Inflammatory macrophage treated with lipopolysaccharide for 1 hour (primary cell): Measurements from ENCODE around the gene CRIP3.

Experiments
- DNase-seq, 2 donors: peaks; one replicate each; pipeline ENCODE4 v3.0.0-alpha.2; 2020 to 2022

Gene CRIP3

DNA sequence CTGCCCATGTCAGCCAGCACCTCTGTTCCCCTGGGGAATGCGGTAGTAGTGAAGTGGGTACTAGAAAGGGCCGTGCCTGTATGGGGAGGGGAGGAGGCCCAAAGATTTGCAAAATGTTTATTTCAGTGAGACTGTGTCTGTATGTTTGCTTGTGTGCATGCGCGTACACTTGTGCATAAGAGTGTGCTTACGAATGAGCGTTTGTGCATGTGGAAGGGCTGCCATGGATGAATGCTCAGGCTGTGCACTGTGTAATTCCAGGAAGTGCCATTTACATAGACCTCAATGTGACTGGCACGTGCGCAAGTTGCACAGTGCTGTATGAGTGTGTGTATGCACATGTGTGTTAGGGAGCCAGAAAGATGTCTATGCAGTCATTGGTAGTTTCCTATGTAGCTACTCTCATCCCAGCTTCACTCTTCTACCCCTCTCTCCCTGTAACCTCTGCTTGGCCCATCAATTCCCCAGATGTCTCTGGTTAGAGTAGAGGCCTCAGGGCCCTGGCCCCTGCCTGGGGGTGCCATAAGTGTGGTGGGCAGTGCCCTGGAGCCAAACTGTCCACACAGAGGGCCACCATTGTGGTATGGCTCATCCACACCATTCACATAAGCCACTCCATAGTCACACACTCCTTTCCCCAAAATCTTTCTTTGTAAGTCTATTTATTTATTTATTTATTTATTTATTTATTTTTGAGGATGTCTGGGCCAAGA is 37.4 kb downstream of the CRIP3 start:
- DNase-seq = no peak

DNA sequence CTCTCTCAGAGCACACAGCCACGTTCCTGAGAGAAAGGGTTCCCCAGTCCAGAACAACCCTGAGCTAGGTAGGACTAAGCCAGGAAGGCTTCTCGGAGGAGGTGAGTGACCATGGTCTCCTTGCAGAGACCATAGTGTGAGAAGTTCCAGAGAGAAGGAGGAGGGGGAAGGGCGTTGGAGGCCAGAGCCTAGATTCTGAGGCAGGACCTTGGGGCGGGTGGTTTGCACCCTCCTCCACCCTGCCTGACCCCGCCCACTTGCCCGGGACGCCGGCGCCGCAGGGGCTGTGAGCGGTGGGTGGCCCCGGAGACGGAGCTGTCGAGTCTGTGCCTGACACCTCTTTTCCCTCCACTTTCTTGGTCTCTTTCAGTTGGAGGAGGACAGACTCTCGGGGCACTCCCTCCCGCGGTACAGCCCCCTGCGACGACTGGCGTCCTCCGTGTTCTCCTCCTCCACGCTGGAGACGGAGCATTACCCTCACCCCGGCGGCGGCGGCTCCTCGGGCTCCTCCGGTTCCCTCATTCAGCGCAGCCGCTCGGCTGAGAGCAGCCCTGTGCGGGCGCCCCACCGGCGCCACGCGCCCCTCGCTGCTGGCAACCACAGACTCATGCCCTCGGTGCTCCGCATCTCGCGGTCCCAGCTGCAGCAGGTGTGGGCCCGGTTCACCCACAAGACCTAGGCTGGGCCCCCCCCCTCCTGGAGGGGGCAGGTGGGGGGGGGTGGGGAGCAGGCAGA is 39.2 kb downstream of the CRIP3 start:
- DNase-seq = no peak

DNA sequence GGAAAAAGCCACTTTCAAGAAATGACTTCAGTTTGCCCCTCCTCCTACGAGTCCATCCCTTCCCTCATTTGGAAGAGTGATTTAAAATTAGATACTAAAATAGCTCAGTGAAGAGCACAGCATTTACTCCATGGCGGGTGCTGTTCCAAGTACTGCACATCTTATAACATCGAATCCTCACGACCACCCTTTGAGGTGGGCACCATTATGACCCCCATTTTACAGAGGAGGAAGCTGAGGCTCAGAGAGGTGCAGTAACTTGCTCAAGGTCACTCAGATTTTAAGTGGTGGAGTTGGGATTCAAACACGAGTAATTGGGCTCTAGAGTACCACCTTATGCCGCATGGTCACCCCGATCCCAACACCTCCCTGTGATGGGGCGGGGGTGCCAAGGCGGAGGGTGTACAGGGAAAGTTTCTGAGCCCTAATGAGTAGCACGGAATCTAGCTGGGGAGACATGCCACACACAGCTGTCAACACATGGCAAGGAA is 39.8 kb downstream of the CRIP3 start:
- no peak for DNase-seq

DNA sequence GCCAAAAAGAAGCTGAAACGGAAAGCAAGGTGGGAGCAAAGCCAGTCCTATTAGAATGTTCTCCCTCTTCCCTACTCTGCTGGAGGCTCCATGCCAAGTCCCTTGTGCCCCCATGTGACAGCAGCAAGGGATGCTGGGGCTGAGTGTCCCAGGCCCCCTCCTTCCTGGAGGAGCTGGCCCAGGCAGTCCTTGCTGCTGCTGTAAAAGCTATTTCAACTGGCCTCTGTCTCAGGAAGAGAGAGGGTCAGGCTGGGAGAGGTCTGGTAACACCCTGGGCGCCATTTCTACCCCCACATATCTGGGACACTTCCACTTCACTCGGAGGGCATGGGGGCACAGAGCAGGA is 40.3 kb downstream of the CRIP3 start:
- DNase-seq = no peak

DNA sequence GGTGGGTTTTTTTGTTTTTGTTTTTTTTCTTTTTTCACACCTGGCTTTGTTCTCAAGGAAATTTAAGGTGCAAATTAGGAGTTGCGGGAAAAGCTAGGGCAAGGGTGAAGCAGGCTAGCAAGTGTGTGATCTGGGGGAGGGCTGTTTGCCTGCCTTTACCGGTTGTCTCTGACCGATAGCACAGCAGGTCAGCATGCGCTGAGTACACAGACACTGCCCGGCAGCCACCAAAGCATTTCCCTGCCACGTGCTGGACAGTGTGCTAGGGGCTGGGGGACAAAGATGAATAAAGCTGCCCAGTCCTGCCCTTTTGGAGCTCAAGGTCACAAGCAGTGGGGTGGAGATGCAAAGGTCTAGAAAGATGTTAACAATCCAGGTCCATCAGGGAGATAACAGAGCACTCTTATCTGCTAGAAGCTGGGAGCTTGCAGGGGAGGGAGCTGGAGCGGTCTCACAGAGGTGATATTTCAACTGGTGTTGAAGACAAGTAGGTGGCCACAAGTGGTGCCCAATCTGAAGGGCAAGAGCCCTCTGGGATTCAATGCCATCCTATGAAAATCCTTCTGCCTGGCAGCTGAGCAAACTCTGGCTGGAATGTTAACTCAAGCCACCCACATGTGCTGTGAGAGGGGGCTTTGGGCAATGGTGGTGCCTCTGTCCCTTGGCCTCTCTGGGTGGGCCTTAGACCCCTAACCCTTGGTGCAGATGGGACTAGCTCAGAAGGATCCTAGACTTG is 40.8 kb downstream of the CRIP3 start:
- no peak for DNase-seq

DNA sequence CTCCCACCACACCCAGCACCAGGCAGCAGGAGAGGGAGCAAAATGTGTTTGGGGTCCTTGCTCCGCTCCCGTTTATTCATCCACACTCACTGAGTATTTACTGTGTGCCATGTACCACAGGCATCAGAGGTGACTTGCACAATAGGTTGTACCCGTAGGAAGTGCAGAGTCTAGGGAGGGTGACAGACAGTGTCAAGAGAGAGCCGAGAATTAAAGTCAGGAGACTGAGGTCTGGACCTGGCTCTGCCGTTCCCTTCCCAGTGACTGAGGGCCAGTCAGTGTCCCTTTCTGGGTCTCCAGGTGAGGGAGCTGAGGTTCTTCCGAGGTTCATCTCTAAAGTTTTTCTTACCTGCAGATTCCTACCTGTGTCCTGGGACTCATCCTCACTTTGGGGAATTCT is 43.1 kb downstream of the CRIP3 start:
- no peak for DNase-seq

DNA sequence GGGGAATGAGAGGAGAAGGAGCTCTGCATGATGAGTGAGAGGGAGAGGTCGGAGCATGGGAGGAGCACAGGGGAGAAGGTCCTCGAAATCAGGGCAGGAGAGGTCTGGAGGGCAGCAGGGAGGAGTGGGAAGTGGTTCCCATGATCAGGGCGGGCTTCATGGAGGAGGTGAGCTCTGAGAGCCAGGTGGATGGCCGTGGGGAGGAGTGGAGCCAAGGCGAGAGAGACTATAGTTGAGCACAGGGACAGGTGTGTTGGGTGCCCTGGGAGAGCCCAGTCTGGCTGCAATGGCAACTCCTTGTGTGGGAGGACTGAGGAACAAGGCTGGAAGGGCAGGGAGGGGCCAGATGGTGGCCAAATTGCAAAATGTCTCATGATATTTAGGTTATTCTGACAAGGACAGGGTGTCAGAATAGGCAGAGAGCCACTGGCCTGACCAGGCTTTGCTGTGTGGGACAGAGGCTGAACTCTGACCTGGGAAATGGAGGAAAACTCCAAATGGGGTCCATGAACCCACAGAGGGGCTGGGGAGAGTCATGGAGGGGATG is 44.0 kb downstream of the CRIP3 start:
- DNase-seq = peak; percentile 35 to 57

DNA sequence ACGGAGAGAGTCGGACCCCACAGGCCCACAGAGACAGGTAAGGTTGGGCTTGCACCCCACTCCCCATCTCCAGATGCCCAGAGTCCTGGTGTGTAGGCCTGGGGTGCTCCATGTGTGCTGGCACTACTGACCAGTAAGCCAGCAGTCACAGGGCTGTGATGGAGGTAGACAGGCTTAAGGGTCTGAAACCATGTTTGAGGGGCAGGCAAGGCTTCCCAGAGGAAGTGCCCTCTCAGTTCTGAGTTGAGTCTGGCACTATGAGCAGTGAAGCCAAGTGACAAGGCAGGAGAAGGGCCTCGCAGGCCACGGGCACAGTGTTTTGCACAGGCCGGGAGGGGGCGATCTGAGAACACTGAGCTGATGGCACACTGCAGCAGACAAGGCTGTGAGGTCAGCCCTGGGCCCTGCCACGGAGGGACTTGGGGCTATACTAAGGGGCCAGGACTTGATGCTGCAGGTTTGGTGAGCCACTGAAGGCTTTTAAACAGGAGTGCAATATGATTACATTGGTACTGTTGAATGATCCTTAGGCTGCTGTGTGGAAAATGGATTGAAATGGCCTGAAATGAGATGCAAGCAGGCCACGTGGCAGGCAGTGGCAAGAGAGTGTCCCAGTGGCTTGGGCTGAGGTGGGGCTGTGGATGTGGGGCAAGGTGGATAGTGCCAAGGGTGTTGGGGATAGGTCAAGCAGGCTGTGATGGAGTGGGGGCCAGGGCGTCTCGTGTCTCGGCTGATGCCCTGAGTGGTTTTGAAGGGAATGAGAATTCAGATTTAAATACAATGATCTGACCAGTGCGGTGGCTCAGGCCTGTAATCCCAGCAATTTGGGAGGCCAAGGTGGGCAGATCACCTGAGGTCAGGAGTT is 45.1 kb downstream of the CRIP3 start:
- peak; percentile 63 to 87 for DNase-seq

DNA sequence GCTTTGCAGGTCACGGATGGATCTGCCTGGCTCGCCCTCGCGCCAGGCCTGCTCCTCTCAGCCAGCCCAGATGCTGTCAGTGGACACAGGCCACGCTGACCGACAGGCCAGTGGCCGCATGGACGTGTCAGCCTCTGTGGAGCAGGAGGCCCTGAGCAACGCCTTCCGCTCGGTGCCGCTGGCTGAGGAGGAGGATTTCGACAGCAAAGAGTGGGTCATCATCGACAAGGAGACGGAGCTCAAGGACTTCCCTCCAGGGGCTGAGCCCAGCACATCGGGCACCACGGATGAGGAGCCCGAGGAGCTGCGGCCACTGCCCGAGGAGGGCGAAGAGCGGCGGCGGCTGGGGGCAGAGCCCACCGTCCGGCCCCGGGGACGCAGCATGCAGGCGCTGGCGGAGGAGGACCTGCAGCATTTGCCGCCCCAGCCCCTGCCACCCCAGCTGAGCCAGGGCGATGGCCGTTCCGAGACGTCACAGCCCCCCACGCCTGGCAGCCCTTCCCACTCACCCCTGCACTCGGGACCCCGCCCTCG is 45.8 kb downstream of the CRIP3 start:
- DNase-seq = no peak

DNA sequence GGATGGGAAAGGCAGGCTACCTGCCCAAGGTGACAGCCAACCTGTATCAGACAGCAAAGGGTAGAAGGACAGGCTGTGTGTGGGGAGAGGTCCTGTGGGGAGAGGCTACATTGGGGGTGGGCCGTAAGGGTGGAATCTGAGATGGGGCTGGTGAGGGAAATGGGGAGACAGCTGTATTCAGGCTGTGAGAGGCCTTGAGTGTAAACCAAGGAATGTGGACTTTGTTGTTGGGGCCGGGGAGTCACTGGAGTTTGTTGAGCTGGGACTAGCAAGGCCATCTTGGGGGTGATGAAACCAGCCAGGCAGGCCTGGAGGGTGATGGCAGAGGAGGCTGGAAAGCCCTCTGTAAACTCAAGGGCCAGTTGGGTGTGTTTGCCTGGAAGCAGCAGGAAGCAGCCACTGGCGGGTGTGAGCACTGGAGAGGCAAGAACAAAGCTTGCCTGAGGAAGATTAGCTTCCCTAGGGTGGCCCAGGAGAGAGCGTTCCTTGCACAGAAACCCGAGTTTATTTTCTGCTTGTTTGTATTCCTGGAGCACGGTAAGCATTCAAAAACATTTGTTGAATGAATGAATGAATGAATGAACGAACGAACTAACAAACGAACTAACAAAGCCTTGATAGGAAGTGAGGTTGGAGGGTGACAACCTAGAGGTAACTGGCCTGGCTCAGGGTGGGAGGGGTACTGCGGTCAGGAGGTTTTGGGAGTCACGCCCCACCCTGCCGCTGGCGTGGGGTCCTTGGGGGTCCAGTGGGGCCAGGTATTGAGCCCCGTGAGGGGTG is 46.4 kb downstream of the CRIP3 start:
- no peak for DNase-seq

DNA sequence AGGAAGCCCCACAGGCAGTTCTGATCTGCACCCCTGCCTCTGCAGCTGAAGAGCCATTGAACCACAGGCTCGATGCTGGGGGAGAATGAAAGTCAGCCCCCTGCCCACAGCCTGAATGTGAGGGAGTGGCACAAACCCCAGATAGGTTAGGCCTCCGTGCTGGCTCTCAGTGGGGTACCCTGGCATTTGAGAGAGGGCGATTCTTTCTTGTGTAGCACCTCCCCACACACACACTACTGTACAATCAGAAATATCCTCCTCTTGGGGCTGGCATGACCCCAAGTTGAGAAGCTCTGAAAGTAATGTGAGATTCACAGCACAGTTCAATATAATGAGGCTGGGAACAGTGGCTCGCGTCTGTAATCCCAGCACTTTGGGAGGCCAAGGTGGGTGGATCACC is 47.4 kb downstream of the CRIP3 start:
- DNase-seq = no peak

DNA sequence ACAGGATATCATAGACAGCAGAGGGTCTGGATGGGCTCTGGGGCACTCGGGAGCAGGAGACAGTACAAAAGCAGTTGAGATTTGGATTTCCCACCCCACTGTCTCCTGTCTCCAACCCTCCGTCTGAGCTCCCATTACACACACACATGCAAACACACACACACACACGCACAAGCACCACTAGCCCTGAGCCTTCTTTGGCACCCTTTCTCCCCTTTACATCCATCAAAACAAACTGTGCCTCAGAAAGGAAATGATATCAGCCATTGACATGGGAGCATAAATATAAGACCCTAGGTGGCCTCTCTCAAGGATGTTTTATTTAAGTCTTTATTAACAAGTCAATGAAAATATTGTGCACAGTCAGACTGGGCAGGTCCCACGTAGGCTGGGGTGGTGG is 47.8 kb downstream of the CRIP3 start:
- no peak for DNase-seq

DNA sequence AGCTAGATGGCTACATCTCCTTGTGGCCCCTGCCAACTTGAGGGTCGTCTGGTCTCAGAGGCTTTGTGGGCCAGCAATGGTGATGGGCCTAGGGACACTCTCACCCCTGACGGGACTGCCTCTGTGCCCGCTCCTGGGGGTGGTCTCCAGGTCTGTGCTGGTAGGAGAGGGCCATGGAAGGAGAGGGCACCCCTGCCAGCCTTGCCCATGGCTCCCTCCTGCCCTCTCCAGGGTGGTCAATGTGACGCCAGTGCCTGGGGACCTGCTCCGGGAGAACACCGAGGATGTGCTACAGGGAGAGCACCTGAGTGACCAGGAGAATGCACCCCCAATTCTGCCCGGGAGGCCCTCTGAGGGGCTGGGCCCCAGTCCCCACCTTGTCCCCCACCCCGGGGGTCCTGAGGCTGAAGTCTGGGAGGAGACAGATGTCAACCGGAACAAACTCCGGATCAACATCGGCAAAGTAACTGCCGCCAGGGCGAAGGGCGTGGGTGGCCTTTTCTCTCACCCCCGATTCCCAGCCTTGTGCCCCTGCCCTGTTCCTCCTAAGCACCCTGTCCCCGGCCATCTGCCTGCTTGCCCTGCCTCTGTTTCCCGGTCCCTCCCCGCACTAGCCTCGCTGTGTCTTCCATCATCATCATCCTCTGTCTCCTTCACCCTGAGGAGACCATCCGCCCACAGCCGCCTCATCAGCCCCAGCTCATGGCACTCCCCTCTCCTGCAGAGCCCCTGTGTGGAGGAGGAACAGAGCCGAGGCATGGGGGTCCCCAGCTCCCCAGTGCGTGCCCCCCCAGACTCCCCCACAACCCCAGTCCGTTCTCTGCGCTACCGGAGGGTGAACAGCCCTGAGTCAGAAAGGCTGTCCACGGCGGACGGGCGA is 49.6 kb downstream of the CRIP3 start:
- no peak for DNase-seq

DNA sequence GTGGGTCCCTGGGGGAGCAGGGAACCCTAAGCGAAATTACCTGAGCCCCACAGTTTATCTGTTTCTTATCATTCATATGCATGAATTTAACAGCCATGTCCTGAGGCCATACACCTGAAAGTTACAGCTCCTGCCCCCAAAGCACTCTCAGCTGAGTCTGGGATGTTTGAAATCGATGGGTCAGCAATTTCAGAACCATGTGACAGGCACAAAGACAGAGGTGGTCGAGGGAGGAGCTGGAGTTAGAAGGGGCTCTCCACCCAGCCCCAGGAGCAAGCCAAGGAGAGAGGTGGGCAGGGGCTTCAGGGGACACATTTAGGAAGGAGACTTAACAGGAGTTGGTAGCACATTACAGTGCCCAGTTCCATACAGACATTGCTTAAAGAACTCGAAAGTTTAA is 50.4 kb downstream of the CRIP3 start:
- no peak for DNase-seq

DNA sequence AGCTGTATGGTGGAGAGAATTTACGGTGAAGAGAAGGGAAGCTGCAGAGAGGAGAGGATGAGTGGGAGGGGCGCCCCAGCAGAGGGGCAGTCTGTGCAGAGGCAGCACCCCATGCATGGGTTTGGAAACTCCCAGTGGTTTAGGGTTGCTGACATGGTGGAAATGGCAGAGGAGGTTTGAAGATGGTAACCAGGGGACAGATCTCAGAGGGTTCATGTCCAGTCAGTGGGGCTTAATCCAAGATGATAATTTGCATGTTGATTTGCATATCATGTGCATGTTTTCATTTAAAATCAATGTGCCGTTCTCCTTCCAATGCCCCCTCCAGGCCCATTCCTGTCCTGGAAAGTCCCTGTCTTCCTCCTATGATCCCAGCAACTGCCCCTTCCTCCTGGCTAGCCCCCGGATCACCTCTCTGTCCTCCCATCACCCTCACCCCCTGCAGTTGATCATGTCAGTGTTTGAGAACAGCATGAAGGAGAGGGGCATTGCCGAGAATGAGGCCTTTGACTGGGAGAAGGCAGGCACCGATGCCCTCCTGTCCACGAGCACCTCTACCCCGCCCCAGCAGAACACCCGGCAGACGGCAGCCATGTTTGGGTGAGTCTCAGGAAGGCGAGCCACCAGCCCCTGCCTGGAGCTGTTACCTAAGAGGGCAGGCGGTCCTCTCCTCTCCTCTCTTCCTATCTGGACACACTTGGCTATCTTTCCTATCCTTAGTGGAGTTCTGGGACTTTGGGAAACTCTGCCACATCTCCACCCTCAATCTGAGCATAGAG is 51.1 kb downstream of the CRIP3 start:
- DNase-seq = peak; percentile 62 to 75

DNA sequence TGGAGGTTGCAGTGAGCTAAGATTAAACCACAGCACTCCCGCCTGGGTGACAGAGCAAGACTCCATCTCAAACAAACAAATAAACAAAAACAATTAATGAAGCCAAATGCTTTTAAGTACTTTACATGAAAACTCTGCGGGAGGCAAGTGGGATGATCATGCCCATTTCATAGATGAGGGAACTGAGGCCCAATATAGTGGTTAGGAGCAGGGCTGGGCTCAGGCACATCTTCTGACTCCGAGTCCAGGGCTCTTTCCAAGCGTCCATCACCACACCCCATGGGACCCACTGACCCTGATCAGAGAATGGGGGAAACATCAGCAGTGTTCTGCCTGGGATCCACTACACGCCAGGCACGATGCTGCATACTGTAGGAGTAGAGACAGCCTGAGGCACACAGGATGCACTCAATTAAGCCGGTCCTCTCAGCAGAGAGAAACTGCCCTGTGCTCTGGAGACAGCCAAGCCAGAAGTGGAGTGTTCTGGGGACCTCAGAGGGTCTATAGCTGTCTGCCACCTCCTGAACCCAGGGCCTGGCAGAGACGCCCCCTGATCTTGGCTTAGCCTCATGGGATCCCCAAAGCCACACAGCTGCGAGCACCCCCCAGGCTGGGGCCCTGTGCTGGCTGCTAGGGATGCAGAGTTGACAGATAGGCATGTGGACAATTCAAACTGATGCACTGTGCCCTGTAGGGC is 51.8 kb downstream of the CRIP3 start:
- DNase-seq = no peak
